DOHH2 (cell line): ENCODE measurements around the gene PLXNA1.

ENCODE experiments used
- EZH2phosphoT487 ChIP-seq: fragments of 200-600 bp; sonication (generic); IDR thresholded peaks from 2 replicates; pipeline ENCODE4 v1.6.1; 2017; ENCODE audit warnings: borderline replicate concordance, mild to moderate bottlenecking, antibody characterized with exemption, low read length, moderate library complexity, mixed read lengths
- TF ChIP-seq, protein P1 (sequence below): fragments of 200-600 bp; sonication (generic); IDR thresholded peaks from one replicate; pipeline ENCODE4 v1.5.1; 2014; ENCODE audit warnings: antibody characterized with exemption, mild to moderate bottlenecking, low read depth, low read length; ENCODE audit not compliant: poor library complexity, severe bottlenecking

DNA sequence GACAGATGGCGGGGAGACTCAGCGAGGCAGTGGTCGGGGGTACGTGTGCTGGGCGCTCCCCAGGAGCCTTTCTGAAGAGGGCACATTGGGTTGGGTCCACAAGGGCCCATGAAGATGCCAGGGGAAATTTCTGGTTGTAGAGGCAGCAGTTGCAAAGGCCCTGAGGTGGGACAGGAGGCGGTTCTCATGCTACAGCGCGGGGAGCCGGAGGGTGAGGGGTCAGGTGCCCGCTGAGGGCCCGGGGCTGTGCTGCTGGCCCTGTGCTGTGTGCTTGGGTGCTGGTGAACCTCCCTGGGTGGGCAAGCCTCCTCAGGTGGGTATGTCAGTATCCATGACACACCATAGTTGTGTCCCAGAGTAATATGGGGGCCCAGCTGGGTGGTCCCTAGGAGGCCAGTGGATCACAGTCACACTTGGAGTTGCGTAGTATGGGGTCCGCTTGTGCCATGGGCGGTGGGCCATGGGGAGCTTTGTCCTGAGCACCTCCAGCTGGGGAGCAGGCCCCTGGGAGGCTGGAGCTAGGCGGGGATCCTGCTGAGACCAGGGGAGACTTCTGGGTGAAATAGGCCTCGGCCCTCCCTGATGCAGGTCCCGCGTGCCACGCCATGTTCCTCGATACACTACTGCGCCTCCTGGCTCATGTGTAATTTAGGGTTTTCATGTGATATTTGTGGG is 44.3 kb downstream of the PLXNA1 start:
- TF ChIP-seq, protein P1, sequence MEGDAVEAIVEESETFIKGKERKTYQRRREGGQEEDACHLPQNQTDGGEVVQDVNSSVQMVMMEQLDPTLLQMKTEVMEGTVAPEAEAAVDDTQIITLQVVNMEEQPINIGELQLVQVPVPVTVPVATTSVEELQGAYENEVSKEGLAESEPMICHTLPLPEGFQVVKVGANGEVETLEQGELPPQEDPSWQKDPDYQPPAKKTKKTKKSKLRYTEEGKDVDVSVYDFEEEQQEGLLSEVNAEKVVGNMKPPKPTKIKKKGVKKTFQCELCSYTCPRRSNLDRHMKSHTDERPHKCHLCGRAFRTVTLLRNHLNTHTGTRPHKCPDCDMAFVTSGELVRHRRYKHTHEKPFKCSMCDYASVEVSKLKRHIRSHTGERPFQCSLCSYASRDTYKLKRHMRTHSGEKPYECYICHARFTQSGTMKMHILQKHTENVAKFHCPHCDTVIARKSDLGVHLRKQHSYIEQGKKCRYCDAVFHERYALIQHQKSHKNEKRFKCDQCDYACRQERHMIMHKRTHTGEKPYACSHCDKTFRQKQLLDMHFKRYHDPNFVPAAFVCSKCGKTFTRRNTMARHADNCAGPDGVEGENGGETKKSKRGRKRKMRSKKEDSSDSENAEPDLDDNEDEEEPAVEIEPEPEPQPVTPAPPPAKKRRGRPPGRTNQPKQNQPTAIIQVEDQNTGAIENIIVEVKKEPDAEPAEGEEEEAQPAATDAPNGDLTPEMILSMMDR, result no peak
- TF ChIP-seq EZH2phosphoT487, result no peak
